ENCODE data around the gene MRPL50.

The MRPL50 gene

GRCh38 chr9:101372327-101373118, 25.9 kb downstream of the MRPL50 start:
- DNase-seq, result no peak

GRCh38 chr9:101371813-101372212, 26.6 kb downstream of the MRPL50 start:
- DNase-seq, result no peak

- DNase-seq, result no peak
These were observed 28.4 kb downstream of the MRPL50 start for GRCh38 chr9:101369884-101370531.

DNA sequence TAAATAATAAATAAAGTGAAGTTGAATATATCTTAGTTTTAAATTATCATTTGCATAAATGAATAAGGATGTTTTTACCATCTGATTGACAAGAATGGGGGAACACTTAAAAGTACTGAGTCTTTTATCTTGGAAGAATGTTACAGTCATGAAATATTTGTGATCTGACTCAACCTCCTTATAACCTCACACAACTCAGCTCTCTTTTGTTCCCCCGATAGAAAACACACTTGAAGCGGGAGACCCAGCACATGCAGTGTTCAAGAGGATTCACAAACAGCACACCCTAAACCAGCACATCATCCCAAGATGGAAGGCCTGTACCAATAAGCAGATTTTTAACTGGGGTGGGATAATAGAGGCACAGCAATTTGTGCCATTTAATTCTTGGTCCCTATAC, 29.1 kb downstream of the MRPL50 start:
- DNase-seq, result no peak

DNA sequence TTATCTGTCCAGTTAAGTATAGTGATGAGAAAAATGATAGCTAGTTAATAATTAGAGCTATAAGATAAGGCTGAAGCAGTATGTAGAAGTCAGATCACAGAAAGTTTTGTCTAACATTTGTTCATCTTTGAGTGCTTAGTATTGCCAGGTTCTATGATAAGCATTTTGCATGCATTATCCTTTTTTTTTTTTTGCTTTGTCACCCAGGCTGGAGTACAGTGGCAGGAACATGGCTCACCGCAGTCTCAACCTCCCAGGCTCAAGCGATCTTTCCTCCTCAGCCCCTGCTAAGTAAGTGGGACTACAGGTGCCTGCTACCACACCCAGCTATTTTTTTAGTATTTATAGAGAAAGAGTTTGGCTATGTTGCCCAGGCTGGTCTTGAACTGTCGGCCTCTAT, 31.1 kb downstream of the MRPL50 start:
- DNase-seq, result no peak

- DNase-seq, result no peak
These were observed 32.2 kb downstream of the MRPL50 start for GRCh38 chr9:101366038-101366756.

- DNase-seq, result no peak
These were observed 33.2 kb downstream of the MRPL50 start for GRCh38 chr9:101365181-101365580.

- no peak for DNase-seq
These were observed 36.0 kb downstream of the MRPL50 start for GRCh38 chr9:101362450-101362849.

DNA sequence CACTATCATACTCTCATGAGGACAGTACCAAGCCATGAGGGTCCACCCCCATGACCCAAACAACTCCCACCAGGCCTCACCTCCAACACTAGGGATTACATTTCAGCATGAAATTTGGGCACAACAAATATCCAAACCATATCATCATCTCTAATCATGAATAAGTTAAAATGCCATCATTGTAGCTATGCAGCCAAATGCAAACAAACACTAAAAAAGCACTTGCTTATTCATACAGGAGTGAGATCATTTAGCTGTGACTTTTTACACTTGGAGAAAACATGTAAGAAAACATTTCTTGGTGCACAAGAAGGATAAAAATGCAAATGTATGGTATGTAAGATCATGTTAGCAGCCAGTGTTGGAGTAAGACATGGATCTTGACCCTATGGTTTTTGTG, 37.8 kb downstream of the MRPL50 start:
- no peak for DNase-seq

GRCh38 chr9:101359679-101360078, 38.7 kb downstream of the MRPL50 start:
- no peak for DNase-seq

DNA sequence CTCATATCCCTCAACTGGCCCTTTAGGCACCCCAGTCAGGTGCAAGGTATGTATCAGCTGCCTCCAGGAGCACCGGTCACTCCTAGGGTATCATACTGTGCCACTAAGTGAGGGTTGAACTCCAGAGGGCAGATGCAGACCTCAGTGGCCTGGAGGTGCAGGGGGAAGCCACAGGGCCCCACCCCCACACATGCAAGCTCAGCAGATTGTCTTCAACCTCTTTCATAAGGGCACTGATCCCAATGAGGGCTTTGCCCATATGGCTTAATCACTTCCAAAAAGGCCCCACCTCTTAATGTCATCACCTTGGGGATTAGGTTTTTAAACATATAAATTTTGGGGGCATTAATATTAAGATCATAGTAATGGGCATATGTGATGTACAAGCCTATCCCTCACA, 41.8 kb downstream of the MRPL50 start:
- no peak for DNase-seq

GRCh38 chr9:101354765-101355708, 43.4 kb downstream of the MRPL50 start:
- DNase-seq, result no peak

- no peak for DNase-seq
These were observed 44.2 kb downstream of the MRPL50 start for GRCh38 chr9:101354143-101354764.

- DNase-seq, result no peak
These were observed 44.7 kb downstream of the MRPL50 start for GRCh38 chr9:101353683-101354082.

GRCh38 chr9:101352892-101353463, 45.4 kb downstream of the MRPL50 start:
- DNase-seq, result no peak

DNA sequence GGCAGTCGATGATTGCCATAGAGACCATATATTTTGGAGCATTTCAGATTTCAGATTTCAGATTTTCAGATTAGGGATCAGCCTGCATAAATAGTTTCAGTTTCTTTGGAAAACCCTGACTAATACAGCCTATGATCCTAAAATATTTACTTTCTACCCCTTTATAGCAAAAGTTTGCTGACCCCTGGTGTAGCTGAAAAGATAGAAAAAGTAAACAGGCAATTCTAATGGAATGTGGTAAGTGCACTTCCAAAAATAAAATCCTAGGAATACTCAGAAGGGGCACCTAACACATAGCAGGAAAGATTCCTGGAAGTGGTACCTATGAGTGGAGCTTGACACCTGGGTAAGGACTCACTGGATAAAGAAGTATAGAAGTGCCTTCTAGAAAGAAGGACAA, 48.1 kb downstream of the MRPL50 start:
- DNase-seq, result no peak

DNA sequence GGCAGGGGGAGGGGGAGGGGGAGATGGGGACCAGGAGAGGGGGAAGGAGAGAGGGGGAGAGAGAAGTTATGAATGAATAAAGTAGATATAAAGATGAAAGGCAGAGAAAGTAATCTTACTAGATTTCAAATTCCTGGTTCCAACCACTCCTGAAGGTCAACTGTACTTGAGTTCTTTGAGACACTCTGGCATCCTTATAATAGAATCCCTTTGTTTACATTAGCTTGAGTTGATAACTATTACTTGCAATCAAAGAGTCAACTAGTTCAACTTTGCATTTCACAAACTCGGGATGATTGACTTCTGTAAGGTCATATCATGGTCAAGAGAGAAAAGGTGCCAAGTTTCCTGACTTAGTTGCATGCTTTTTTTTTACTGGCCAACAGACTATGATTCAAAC, 55.8 kb downstream of the MRPL50 start:
- no peak for DNase-seq

DNA sequence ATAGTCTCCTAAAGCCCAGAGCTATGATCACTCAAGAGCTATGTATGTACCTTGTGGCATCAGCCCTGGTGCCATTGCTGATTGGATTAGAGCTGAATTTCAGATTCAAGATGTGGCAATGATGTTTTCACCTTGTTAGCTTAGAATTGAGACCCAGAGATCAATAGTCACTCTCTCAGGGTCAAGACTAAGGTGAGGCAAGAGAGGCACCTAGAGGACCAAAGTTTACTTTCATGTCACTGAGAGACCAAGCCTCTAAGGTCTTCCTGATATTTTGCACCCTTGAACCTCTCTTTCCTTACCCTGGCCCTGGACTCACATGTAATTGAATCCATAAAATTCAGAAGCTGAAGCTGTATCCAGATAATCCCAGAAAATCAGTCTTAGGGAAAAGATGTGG, 56.5 kb downstream of the MRPL50 start:
- no peak for DNase-seq

Measured in NCI-H1105 (cell line).